H4 (cell line): Measurements from ENCODE around the gene XPC. TPM values are rescaled to one million over a fixed set of nuclear protein-coding genes. Genes with fewer than 3 reads are reported as not detected.

Source experiments
- DNase-seq: peaks from one replicate; pipeline ENCODE4 v3.0.0-alpha.2; 2015; ENCODE audit warnings: low spot score
- total RNA-seq: library from RNA; depleted of rRNA; stranded (reverse); fragments of >200 nt; shearing (Covaris generic); gene quantifications from 2 replicates; pipeline ENCODE4 v1.2.3, GENCODE V29; 2014

XPC gene
- total RNA-seq, 1 experiment from 2014 or later = 17.1 TPM

DNA sequence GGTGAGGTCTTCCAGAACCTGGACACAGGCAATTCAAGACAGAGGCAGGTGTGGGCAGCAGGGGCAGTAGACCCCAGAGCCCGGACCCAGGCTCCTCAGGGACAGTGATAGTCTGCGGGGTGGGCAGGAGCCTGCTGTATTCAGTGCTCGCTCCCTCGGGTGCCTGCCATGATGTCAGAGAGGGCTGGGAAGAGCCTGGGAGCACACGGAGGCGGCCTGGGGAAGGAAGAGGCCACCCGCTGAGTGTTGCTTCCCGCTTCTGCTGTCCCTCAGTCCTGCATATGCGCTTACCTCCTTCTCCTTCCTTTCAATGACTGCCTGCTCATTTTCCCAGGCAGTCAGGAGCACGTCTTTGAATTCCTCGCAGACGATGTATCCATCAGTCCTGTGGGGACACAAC is 30.8 kb downstream of the XPC start:
- DNase-seq = no peak

DNA sequence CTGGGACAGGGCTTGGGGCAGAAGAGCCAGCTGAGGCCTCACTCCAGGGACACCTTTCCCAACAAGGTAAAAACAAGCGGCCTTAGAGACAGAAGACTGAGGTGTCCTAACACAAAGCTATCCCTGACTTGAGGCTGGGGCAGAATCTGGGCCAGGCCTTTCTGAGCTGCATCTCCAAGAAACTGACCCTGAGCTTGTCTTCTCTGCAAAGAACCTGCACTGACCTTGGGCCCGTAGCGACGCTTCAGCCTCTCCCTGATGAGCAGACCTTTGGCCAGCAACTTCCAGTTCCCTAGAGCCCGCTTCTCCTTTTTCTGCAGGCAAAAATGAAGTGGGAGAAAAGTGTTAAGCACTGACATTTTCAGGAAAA is 31.4 kb downstream of the XPC start:
- DNase-seq = no peak

DNA sequence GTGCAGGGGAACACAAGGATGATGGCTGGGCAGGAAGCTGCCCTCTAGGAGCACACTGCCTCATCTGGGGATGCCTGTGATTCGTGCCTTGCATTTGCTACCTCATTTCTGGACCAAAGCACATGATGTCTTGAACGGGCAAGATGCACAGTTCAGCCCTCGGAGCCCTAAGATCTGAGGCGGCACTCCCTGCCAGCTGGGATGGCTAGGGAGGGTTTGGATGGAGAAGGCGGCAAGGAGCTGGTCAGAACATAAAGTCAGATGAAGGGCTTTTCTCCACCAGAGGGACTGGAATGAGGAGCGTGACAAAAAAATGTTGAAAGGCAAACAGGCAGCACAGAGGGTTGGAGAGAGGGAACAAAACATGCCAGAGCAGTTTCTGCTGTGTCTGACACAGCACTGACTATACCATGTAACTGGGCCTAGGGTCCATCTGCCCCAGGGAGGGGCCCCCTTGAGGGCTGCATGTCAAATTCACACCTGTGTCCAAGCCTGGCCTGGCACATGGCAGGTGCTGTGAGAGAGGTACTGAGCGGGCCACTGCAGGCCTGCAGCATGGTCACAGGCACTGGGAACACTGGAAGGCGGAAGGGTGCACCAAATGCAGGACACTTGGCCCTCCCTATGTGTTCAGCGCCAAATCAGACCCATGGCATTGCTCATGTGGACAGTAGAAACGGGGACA is 31.9 kb downstream of the XPC start:
- no peak for DNase-seq

DNA sequence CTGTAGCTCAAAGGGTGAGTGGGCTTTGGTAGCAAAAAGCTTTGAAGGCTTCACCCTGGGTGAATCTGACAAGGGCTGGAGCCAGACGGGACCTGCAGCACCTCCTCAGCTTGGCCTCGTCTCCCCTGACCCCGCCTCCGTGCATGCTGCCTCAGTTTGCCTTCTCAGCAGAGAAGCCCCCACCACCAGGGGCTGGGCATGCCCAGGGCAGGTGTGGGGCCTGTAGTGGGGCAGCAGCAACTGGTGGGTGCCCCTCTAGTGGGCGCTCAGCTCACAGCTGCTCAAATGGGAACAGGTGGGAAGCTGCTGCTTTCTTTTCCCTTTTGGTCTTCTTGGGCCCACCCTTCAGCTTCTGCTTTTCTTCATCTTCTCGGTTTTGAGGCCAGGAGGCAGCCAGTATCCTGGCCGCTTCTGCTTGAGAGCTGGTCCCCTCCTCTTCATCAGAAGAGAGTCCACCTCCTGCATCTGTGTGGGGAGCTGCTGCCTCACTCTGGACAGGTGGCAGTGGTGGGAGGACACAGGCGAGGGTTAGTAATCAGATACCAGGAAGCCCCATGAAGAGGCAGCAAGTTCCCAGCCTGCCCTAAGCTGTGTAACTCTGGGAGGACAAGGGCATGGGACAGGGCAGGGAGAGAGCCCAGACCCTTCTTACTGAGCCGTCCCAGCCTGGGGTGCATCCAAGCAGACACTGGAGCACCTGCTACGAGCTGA is 32.6 kb downstream of the XPC start:
- DNase-seq = no peak

DNA sequence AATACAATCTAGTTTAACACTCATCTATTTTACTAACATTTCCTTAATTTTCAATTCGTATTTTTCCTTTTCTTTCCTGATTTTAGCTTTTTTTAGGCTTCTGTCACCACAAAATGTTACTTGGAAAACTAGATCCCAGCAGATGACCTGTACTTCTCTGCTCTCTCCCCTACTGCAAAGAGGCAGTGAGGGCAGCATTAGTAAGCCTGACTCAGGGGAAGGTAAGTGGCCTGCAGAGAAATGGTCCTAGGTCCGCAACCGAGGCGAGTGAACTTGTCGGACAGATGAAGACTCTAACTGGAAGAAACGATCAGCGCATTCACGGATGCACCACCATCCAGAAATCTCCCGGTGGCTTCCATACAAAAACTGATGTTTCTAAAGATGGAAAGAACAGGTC is 33.2 kb downstream of the XPC start:
- DNase-seq = no peak

DNA sequence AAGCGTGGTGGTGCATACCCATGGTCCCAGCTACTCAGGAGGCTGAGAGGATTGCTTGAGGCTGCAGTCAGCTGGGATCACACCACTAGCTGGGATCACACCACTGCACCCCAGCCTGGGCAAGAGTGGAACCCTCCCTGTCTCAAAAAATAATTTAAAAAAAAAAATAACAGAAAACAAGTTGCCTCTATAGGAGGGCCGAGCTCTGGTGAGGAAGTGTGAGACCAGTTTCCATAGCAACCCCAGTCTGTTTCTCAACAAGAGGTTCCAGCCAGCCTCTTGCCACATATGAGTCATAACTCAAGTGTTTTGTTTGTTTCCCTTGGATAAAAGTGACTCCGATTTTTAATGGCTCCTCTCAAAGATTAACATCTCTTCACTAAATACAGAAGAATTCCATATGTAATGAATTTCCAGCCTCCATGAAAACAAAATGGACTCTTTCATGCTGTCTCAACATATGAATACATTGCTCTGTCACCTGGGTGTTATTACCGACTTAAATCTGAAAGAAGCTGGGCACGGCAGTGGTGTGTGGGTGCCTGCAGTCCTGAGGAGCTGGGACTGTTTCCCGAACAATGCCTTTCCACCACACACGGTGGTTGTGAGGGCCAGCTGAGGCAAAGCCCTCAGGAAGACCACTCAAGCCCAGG is 33.9 kb downstream of the XPC start:
- DNase-seq = peak; percentile 97

DNA sequence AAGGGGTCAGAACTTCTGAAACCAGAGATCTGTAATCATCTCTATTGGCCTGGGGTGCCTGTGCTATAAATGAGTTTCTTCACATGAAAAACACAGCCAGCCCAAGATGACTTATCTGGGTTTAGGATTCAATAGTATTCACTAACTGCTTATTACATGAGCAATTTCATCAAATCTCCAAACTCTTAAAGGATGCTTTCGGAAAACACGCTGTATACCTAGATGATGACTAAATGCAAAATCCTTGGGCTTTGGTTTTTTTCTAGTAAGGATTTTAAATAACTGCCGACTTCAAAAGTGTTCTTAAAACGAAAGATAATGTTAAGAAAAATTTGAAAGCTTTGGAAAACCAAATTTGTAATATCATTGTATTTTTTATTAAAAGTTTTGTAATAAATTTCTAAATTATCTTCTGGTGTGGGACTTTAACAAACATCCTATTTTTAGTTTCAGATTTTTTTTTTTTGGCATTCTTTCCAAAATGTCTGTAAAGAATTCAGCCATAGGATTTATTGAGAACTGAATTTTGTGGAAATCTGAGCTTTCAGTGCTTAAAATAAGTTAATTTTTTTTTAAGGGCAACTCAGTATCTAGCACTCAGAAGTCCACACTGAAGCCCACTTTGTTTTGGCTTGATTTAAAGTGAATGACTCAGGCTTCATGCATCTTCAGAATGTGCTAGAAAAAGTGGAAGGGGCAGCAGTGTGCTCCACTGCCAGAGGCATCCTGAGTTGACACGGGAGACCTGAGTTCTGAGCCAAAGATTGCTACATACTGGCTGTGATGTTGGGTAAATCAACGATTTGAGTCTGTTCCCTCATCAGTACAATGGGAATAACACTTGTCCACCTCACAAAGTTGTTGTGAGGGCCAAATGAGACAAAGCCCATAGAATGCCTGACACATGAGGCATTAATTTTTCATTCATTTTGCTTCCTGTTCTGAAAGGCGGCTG is 34.9 kb downstream of the XPC start:
- peak; percentile 82 for DNase-seq

DNA sequence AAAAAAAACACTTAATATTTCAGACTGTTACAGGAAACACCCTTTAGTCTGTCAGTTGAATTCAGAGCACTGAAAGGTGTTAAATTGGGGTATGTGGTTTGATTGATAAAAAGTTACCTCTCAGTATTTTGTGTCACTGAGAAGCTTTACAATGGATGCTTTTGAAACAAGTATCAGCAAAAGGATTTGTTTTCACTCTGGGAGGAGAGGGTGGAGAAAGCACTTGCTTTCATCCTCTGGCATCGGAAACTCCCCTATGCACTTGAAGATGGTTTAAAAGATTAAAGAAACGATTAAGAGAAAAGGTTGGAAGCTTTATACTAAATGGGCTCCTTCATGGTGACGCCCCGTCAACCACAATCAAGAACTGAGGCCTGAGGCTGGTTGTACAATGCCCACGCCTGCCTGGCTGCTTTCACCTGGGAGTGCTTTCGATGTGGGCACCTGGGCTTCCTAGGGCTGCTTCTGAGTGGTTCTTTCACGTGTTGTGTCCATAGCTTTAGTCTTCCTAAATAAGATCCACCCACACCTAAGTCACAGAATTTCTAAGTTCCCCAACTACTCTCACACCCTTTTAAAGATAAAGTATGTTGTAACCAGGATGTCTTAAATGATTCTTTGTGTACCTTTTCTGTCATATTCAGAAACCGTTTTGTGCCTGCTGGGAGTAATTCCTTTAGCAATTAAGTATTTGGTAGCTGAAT is 35.7 kb downstream of the XPC start:
- no peak for DNase-seq

DNA sequence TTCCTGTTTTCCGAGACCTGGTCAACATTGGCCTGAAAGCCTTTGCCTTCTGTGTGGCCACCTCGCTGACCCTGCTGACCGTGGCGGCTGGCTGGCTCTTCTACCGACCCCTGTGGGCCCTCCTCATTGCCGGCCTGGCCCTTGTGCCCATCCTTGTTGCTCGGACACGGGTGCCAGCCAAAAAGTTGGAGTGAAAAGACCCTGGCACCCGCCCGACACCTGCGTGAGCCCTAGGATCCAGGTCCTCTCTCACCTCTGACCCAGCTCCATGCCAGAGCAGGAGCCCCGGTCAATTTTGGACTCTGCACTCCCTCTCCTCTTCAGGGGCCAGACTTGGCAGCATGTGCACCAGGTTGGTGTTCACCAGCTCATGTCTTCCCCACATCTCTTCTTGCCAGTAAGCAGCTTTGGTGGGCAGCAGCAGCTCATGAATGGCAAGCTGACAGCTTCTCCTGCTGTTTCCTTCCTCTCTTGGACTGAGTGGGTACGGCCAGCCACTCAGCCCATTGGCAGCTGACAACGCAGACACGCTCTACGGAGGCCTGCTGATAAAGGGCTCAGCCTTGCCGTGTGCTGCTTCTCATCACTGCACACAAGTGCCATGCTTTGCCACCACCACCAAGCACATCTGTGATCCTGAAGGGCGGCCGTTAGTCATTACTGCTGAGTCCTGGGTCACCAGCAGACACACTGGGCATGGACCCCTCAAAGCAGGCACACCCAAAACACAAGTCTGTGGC is 36.6 kb downstream of the XPC start:
- DNase-seq = no peak

DNA sequence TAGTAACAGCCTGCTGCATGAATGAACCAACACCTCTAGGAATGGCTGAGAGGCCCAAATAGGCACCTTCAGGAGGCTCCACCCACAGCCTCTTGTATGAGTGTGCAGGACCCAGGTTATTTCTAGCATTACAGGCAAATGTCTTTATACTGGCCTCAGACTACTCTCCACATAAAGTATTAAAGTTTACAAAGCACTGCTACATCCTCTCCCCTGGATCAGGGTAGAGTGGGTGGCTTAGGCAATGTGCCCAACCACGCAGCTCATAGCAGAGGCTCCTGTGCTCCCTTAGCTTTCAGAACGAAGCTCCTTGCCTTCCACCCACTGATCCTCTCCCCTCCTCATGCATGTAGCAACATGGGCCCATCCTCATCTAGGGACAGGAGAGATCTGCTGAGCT is 37.3 kb downstream of the XPC start:
- DNase-seq = no peak

DNA sequence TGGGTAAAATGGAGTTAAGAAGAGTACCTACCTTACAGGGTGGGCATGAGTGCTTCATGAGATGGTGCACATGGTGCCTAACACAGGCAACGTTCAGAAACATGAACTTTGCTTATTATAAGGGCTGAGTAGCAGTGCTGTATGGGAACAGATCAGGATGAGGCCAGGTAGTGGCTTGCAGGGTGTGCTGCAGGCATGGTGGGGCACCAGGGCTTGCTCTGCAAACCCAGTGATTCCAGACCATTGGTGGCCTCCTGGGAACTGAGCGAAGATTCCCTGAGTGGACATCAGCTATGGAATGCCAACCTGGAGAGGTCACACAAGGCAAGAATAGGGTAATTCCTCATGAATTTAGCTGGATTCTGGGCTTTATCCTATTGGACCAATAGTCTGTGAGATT is 37.7 kb downstream of the XPC start:
- DNase-seq = no peak

DNA sequence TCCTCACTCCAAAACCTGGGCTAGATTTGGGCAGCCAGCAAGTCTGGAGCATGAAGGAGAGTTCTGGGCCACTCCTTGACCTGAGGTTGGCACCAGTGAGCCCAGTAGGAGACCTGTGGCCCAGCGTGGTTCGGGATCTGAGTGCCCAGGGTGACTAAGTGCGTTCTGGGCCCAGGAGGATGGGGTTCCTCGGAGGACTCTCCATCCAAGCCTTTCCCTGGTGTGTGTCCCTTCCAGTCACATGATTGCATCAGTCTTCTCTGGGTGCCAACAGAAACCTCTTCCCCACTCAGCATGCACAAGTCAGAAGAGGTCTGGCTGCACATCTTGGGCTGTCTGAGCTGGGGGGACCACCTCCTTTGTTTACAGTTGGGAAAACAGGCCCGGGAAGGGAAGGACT is 38.6 kb downstream of the XPC start:
- DNase-seq = no peak

DNA sequence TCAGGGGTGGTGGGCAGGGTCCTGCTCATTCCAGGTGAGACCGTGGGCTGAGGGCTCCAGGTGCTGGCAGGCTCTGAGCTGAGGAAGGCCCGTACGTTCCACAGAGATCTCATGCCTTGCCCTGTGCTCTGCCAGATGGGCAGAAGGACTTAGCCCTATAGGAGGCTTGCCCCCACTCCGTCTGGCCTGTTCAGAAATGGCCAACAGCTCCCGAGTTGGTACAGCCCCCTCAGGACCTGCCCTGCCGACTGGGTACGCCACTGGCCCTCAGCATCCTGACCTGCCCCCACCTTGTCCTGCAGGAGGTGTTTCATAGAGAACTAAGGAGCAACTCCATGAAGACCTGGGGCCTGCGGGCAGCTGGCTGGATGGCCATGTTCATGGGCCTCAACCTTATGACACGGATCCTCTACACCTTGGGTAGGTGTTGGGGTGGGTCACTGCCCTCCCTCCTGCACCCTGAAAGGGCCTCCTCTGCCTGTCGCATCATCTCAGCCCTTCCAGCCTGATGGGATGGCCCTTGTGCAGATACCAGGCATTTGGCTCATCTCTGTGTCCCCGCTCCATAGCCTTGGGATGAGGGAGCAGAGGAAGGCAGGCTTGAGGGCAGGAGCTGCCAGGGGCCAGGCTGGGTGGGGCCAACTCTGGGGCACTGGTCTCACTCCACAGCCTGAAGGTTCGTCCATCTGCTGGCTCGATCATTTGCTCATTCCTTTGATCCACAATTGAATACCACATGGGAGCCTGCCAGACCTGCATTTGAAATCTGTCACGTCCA is 39.3 kb downstream of the XPC start:
- DNase-seq = no peak

DNA sequence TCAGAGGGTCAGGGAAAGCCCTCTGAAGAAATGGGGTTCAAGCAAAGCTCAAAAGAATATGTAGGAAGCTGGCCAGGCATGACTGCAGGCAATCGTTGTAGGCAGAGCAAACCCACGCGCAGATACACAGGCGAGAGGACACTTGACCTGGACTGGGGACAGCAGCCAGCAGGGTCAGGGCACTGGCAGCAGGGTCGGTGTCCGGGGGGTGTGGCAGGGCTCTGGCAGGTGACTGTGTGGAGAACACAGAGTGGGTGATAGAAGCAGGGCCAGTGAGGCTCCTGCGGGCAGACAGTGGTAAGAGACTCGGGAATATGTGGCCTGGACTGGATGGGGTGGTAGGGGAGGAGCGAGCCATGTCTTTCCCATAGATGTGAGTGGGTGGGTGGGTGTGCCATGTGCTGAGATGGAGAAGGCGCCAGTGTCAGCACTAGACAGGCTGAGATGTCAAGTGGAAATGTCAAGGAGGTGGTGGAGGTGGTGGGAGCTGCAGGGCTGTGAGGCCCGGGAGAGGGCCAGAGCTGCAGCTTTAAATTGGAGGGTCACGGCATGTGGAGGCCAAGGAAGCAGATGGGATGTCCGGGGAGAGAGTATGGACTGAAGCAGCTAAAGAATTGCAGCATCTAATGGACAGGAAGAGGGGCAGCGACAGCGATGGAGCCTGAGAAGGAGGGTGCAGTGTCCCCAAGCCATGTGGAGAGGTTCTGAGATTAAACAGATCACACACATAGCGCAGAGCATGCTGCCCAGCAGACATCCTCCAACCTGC is 40.1 kb downstream of the XPC start:
- DNase-seq = no peak

DNA sequence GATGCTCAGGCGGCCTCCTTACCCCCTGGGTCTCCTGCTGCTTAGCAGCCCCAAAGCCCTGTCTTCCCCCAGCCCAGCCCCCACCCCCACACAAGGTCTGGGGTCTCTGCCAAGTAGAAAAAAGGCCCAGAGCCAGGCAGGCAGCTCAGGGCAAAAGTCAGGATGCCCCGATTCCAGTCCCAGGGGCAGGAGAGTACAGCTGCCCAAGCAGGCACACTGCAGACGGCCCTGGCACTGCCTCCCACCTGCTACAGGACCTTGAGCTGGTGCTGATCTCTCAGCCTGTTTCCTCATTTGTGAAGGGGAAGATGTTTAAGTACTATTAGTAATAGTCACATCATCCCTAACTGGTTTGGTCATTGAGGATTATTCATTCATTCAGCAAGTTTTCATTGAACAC is 41.0 kb downstream of the XPC start:
- no peak for DNase-seq

DNA sequence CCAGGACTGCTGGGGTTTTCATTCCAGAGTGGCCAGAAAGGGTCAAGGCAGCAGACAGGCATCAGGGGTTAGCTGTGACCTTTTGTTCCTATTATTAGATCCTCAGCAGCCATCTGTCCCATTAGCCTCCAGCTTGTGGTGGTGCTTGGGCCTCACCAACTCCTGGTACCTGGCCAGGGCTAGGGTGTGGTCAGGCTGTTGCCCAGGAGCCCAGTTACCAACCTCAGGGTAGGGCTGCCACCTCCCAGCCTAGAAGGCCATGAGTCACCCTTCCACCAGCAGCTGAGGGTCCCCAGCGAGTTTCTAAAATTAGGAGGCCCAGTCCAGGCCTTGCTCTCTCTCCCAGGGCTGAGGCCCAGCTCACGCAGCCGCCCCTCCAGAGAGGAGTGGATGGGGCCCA is 41.4 kb downstream of the XPC start:
- peak; percentile 36 for DNase-seq

DNA sequence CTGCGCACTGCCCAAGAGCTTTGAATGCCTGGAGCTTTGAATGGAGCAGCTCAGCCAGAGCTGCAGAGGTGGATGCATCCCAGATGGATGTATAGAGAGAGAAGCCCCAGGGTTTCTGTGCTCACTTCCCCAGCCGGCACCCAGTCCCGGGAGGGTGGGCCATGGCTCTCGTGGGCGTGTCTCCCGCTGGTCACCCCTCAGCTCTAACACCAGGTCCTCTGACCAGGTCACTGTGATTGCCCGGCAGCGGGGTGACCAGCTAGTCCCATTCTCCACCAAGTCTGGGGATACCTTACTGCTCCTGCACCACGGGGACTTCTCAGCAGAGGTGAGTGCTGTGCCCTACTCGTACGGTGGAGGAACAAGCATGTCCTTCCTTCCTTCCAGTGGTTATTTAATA is 42.8 kb downstream of the XPC start:
- DNase-seq = no peak

DNA sequence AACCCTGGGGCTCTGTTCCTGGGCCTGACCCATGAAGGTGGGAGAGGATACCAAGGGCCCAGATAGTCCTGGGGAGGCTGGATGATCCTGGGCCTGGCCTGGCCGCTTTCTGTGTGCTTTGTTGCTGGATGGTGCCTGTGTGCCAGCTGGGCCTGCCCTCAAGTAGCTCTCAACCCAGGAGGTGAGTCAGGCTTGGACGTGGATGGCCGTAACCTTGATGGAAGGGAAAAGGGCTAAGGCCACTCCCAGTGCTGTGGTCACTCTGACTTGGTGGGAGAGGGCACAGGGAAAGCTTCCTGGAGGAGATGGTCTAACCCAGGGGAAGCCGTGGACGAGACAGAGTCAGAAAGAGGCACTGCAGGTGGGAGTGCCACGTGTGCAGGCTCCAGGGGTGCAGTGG is 44.1 kb downstream of the XPC start:
- DNase-seq = no peak

DNA sequence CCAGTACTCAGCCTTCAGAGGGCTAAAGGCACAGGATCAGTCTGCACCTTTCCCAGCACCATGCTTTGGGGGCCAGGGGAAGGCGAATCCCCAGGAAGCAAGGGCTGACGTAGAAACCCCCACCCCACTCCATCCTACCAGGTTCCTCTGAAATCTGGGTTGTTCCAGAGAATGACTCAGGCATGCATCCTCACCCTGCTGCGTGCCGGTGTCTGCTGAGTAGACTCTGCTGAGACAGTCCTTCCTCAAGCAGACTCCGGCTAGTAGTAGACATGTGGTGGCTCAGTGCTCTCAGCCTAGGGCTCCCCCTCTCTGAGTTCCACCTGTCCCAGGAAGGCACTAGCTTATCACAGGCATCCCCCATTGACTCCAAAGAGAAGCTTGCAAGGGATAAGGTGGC is 44.5 kb downstream of the XPC start:
- DNase-seq = no peak
